ENCODE data around the gene TSPAN18. TPM values are rescaled to one million over a fixed set of nuclear protein-coding genes. Genes with fewer than 3 reads are reported as not detected.

TSPAN18 gene
- total RNA-seq, 1 experiment from 2014 or later = 0.77 TPM

DNA sequence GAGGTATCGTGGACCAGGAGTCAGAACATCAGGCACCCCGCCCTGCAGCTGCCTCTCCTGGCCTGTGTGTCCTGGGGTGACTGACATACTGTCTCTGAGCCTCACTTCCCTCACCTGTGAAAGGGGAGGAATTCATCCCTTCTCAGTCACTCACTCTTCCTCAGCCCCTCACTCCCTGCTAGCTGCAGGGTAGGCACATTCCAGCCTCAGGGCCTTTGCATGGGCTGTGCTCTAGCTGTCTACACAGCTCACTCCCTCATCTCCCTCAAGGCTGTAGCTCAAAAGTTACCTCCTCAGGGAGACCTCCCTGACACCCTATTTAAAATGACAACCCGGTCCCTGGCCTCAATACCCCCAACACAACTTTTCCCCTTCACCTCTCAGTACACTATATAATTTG is 221.4 kb downstream of the TSPAN18 start:
- Mint-ChIP-seq H3K36me3 (ENCODE audit: insufficient read depth, unreplicated experiment) (no peaks in the 10 kb centered on the region), H3K27ac (ENCODE audit: low read depth, unreplicated experiment) (no peak overlapping the region), H3K4me1 (ENCODE audit: insufficient read depth, unreplicated experiment) (peaks cover 6% of the 10 kb centered on the region), H3K4me3 (ENCODE audit: unreplicated experiment) (no peak overlapping the region), H3K27me3 (ENCODE audit: insufficient read depth, unreplicated experiment) (no peaks in the 10 kb centered on the region), H3K9me3 (ENCODE audit: unreplicated experiment) (no peaks in the 10 kb centered on the region)
- BruUV-seq (replicated peaks) = no TSS peak
- ChIA-PET POLR2A (interaction anchor here (0.6 to 1.0 kb wide), 5 partner anchors 69 to 706 kb away, joined by 3 read pairs; no protein-coding TSS in a partner anchor), CTCF (interaction anchor here (0.6 to 6.9 kb wide), 5 partner anchors 12 to 156 kb away, joined by 3 to 80 read pairs (median 6); no protein-coding TSS in a partner anchor)
- TF ChIP-seq, protein P1, sequence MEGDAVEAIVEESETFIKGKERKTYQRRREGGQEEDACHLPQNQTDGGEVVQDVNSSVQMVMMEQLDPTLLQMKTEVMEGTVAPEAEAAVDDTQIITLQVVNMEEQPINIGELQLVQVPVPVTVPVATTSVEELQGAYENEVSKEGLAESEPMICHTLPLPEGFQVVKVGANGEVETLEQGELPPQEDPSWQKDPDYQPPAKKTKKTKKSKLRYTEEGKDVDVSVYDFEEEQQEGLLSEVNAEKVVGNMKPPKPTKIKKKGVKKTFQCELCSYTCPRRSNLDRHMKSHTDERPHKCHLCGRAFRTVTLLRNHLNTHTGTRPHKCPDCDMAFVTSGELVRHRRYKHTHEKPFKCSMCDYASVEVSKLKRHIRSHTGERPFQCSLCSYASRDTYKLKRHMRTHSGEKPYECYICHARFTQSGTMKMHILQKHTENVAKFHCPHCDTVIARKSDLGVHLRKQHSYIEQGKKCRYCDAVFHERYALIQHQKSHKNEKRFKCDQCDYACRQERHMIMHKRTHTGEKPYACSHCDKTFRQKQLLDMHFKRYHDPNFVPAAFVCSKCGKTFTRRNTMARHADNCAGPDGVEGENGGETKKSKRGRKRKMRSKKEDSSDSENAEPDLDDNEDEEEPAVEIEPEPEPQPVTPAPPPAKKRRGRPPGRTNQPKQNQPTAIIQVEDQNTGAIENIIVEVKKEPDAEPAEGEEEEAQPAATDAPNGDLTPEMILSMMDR (IDR thresholded peaks at IDR 0.05; ENCODE audit: unreplicated experiment) = no peak
- intact Hi-C loops (cut with micrococcal nuclease) = no loop called here
- DNase-seq (ENCODE audit: unreplicated experiment) = no peak

DNA sequence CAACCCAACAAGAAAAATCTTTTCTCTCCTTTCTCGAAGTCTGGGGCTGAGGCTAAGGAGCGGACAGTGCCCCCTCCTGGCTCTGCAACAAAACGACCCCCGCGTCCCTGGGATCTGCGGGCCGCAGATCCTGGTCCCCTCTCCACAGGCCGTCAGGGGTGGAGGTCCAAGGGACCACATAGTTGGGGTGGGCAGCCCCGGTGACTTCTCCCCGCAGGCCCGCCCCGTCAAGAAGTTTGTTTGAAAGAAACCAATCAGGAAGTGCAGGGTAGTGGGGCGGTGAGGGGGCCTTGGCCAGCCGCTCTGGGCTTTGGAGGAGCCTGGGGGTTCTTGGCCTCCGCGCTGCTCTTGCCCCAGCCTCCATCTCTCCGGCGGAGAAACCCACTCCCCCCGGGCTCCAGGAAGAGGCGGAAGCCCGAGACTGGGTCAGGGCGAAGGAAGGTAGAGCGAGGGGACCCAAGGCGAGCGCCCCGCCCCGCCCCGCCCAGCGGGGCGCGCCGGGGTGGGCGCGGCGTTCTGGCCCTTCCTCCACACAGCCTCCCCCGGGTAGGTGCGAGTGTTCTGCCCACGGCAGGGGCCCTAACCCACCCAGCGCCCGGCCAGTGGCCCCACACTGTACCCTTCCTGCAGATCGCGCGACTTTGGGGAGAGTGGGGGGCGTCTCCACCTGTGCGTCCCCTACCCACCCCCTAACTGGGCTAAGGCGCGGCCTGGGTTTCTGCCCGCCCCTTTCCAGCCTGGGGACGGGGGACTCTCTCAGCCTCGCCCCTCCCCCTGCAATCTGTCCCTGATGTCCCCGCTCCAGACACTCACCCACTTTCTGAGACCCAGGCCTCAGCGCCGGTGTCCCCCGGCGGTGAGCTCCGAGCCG is 222.6 kb downstream of the TSPAN18 start:
- DNase-seq (ENCODE audit: unreplicated experiment) = no peak
- no TSS peak for BruUV-seq (replicated peaks)
- Mint-ChIP-seq H3K27ac (ENCODE audit: low read depth, unreplicated experiment) (no peak overlapping the region), H3K36me3 (ENCODE audit: insufficient read depth, unreplicated experiment) (no peaks in the 10 kb centered on the region), H3K4me1 (ENCODE audit: insufficient read depth, unreplicated experiment) (peaks cover under 1% of the 10 kb centered on the region), H3K4me3 (ENCODE audit: unreplicated experiment) (peak overlapping the region; percentile 68), H3K9me3 (ENCODE audit: unreplicated experiment) (no peaks in the 10 kb centered on the region), H3K27me3 (ENCODE audit: insufficient read depth, unreplicated experiment) (no peaks in the 10 kb centered on the region)
- ChIA-PET POLR2A (interaction anchor here (1.1 kb wide), 1 partner anchor 23 kb away, joined by 3 read pairs; no protein-coding TSS in a partner anchor), CTCF (interaction anchor here (0.6 to 6.9 kb wide), 6 partner anchors 11 to 154 kb away, joined by 3 to 80 read pairs (median 6); no protein-coding TSS in a partner anchor)
- TF ChIP-seq, protein P1 (IDR thresholded peaks at IDR 0.05; ENCODE audit: unreplicated experiment) = no peak
- intact Hi-C loops (cut with micrococcal nuclease) = loop anchor here (10.0 kb wide), 1 partner anchor 95 kb away; no protein-coding TSS in a partner anchor

DNA sequence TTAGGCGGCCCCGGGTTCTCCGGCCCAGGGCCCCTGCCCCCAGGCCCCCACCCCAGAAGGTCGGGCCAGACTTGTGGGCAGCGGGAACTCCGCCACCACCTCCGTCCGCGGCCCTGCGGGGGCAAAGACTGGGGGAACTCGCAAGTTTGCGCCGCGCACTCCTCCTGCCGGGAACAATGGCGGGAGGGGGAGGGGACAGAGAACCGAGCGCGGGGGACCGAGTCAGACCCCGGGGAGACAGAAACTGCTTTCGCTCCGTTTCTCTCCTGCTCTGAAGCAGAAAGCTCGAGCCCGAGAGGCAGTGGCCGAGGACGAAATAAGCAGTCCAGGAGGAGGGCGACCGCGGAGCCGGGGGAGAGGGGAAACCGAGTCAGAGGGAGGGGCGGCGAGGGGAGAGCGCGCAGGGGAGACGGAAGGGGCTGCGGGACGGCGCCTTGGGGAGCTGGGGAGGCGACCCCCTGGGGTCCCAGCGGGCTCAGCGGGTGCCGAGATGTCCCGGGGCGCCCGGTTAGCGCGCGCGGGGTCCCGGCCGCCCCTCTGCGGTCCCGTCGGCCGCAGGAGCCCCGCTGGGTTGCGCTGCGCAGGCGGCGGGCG is 223.4 kb downstream of the TSPAN18 start:
- CTCF ChIA-PET = interaction anchor here (0.6 to 1.0 kb wide), 8 partner anchors 9 to 25 kb away, joined by 3 to 6 read pairs (median 4); no protein-coding TSS in a partner anchor
- peaks cover 3% of the 10 kb centered on the region for H3K4me1 Mint-ChIP-seq (ENCODE audit: insufficient read depth, unreplicated experiment)
- no TSS peak for BruUV-seq (replicated peaks)

More for the DNA sequence above, 223.4 kb downstream of the TSPAN18 start:
- intact Hi-C loops (cut with micrococcal nuclease) = loop anchor here (10.0 kb wide), 1 partner anchor 95 kb away; no protein-coding TSS in a partner anchor
- TF ChIP-seq, protein P1 (IDR thresholded peaks at IDR 0.05; ENCODE audit: unreplicated experiment) = no peak
- DNase-seq (ENCODE audit: unreplicated experiment) = no peak
- POLR2A ChIA-PET = interaction anchor here (0.6 to 1.1 kb wide), 4 partner anchors 23 to 452 kb away, joined by 3 to 4 read pairs (median 3); no protein-coding TSS in a partner anchor
- no peaks in the 10 kb centered on the region for H3K9me3 Mint-ChIP-seq (ENCODE audit: unreplicated experiment)
- no peaks in the 10 kb centered on the region for H3K27me3 Mint-ChIP-seq (ENCODE audit: insufficient read depth, unreplicated experiment)
- H3K36me3 Mint-ChIP-seq (ENCODE audit: insufficient read depth, unreplicated experiment) = no peaks in the 10 kb centered on the region
- H3K4me3 Mint-ChIP-seq (ENCODE audit: unreplicated experiment) = peak overlapping the region; percentile 68
- H3K27ac Mint-ChIP-seq (ENCODE audit: low read depth, unreplicated experiment) = no peak overlapping the region

Measured in MCF 10A (cell line).